ENCODE data around the gene ENTREP1.

Gene ENTREP1

DNA sequence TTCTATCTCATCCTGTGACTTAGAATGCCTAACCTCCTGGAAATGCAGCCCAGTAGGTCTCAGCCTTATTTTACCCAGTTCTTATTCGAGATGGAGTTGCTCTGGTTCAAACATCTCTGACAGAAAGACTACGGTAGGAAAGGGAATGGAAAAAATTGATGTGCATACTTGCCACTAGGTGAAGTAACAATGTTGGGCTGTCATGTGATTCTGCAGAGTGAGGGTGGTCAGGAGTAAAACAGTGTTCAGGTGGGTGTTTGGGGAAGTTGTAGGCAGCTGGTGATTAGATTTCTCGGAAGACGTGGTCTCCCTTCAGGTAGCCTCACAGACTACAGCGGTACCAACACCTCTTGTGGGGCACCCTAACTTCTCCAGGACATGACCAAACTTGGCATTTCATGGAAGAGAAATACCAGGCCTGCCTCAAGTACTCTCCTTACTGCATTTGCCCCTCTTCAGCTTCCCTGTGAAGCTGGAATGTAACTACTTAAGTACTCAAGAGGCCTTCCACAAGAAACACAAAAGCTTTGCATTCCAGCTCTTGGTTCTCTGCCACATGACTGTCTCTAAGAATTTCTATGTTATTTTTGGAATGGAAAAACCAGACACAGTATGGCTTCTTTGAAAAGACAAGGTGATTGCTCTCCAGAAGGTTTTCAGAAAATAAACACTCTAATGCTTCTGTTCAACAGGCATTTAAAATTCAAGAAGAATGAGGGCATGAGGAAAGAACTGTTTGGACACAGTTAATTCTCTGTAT lies 17.4 kb upstream of the ENTREP1 start:
- TF ChIP-seq, protein P1, sequence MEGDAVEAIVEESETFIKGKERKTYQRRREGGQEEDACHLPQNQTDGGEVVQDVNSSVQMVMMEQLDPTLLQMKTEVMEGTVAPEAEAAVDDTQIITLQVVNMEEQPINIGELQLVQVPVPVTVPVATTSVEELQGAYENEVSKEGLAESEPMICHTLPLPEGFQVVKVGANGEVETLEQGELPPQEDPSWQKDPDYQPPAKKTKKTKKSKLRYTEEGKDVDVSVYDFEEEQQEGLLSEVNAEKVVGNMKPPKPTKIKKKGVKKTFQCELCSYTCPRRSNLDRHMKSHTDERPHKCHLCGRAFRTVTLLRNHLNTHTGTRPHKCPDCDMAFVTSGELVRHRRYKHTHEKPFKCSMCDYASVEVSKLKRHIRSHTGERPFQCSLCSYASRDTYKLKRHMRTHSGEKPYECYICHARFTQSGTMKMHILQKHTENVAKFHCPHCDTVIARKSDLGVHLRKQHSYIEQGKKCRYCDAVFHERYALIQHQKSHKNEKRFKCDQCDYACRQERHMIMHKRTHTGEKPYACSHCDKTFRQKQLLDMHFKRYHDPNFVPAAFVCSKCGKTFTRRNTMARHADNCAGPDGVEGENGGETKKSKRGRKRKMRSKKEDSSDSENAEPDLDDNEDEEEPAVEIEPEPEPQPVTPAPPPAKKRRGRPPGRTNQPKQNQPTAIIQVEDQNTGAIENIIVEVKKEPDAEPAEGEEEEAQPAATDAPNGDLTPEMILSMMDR (IDR thresholded peaks at IDR 0.05; ENCODE audit: low read depth, low read length, missing control alignments) = no peak
- no peak for DNase-seq (ENCODE audit: extremely low read depth, low read depth)
- H3K4me3 ChIP-seq (replicated peaks; ENCODE audit: low read depth, low read length) = no peak overlapping the region

DNA sequence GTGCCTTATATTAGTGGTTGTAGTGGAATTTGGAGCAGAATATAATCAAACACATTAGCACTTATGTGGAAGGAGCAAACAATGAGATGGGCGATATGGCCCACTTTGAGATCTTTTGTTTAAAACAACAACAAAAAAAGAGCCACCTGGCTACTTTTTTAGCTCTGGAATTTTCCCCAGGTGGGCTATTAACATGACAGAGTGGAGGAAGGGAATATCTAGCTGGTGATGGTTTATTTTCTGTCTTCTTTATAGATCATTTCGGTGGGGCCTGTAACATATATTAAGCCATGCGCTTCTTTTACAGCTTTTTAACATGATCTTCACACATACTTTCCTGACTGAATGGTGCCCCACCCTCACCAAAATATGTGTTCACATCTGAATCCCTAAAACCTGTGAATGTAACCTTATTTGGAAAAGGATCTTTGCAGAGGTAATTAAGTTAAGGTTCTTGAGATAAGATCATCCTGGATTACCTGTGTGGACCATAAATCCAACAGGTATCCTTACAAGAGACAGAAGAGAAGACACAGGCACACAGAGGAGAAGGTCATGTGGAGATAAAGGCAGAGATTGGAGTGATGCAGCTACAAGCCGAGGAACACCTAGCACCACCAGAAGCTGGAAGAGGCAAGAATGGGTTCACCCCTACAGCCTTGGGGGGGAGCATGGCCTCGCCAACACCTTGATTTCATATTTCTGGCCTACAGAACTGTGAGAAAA lies 16.6 kb upstream of the ENTREP1 start:
- no peak overlapping the region for H3K4me3 ChIP-seq (replicated peaks; ENCODE audit: low read depth, low read length)
- DNase-seq (ENCODE audit: extremely low read depth, low read depth) = no peak

DNA sequence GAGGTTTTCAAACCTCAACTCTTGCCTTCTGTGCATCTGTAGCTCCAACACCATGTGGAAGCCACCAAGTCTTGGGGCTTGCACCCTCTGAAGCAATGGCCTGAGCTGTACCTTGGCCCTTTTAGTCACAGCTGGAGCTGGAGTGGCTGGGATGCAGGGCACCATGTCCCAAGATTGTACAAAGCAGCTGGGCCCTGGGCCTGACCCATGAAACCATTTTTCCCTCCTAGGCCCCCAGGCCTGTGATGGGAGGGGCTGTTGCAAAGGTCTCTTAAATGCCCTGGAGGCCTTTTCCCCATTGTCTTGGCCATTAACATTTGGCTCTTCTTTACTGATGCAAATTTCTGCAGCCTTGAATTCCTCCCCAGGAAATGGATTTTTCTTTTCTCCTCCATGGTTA lies 11.8 kb upstream of the ENTREP1 start:
- TF ChIP-seq, protein P1 (IDR thresholded peaks at IDR 0.05; ENCODE audit: low read depth, low read length, missing control alignments) = no peak
- no peak overlapping the region for H3K4me3 ChIP-seq (replicated peaks; ENCODE audit: low read depth, low read length)
- DNase-seq (ENCODE audit: extremely low read depth, low read depth) = no peak

More for the DNA sequence above, 16.6 kb upstream of the ENTREP1 start:
- TF ChIP-seq, protein P1 (IDR thresholded peaks at IDR 0.05; ENCODE audit: low read depth, low read length, missing control alignments) = no peak

DNA sequence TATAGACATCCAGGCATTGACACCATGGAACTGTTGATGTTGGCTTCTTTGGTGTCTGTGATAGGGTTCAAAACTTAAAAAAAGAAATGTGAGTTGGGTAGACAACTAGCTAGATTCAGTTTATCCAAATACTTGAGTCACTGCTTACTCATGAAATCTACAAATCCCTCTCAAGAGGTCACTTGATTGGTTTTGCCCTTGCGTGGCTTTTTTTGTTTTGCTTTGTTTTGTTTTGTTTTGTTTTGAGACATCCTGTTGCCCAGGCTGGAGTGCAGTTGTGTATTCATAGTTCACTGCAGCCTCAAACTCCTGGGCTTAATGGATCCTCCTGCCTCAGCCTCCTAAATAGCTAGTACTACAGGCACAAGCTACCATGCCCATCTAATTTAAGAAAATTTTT lies 10.5 kb upstream of the ENTREP1 start:
- DNase-seq (ENCODE audit: extremely low read depth, low read depth) = no peak

DNA sequence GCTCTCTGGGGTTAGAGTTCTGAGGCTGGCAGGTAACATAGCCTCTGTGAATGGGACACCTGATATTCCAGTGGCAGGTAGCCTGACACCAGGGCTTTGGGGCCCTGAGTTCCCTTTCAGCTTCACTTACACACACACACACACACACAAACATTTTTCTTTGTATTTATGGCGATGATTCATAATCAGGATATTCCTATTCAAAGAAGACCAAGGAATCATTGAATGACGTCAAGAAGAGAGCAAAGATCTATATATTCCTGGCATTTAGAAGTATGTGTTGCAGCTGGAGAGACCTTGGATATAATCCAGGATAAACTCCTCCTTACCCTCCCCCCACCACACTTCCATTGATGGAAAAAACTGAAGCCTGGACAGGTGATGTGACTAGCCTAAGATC lies 7.9 kb upstream of the ENTREP1 start:
- DNase-seq (ENCODE audit: extremely low read depth, low read depth) = no peak
- TF ChIP-seq, protein P1 (IDR thresholded peaks at IDR 0.05; ENCODE audit: low read depth, low read length, missing control alignments) = no peak
- no peak overlapping the region for H3K4me3 ChIP-seq (replicated peaks; ENCODE audit: low read depth, low read length)

More for the DNA sequence above, 10.5 kb upstream of the ENTREP1 start:
- H3K4me3 ChIP-seq (replicated peaks; ENCODE audit: low read depth, low read length) = no peak overlapping the region
- TF ChIP-seq, protein P1 (IDR thresholded peaks at IDR 0.05; ENCODE audit: low read depth, low read length, missing control alignments) = no peak

DNA sequence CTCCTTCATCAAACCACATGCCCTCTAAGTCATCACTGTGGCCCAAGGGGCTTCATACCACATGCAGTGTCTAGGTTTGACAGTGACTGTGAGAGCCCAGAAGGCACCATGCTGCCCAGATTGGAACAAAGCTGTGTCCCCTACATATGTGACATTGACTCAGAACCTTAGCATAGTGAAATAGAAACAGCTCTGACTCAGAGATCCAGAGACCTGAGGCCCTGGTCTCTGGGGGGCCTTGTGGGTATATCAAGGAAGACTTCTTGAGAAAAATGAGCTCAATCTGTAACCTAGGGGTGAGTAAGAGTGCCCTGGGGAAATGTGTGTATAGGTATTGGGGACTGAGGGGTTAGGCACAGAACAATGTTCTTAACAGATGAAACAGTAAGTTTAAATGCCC lies 7.1 kb upstream of the ENTREP1 start:
- TF ChIP-seq, protein P1 (IDR thresholded peaks at IDR 0.05; ENCODE audit: low read depth, low read length, missing control alignments) = no peak
- no peak for DNase-seq (ENCODE audit: extremely low read depth, low read depth)
- no peak overlapping the region for H3K4me3 ChIP-seq (replicated peaks; ENCODE audit: low read depth, low read length)
